SU-DHL-6 (cell line): ENCODE data around the gene POC1A.

Experiments used
- H2AFZ ChIP-seq: fragments of 200-600 bp; sonication (generic); 2 replicates; pipeline ENCODE4 v1.6.1; 2014; ENCODE audit warnings: low read depth, mild to moderate bottlenecking, moderate library complexity, mixed read lengths, antibody characterized with exemption, low read length; ENCODE audit not compliant: severe bottlenecking
- H3F3A ChIP-seq: fragments of 200-600 bp; shearing (Covaris generic); 2 replicates; pipeline ENCODE4 v1.6.0; 2016; ENCODE audit warnings: antibody characterized with exemption, mild to moderate bottlenecking; ENCODE audit not compliant: insufficient read depth
- H3K27ac ChIP-seq: fragments of 200-600 bp; sonication (generic); 2 replicates; pipeline ENCODE4 v1.5.1; 2016; ENCODE audit warnings: low read depth, mild to moderate bottlenecking, low read length, moderate library complexity, mixed read lengths
- H3K27me3 ChIP-seq: fragments of 200-600 bp; sonication (generic), shearing (Covaris generic); 2 replicates; pipeline ENCODE4 v1.6.0; 2014; ENCODE audit warnings: mild to moderate bottlenecking, low read length
- H3K36me3 ChIP-seq: fragments of 200-600 bp; sonication (generic); 2 replicates; pipeline ENCODE4 v1.6.1; 2014; ENCODE audit warnings: mild to moderate bottlenecking, low read length, mixed read lengths
- H3K4me2 ChIP-seq: fragments of 300-600, 200-600 bp; shearing (Covaris generic), sonication (generic); 2 replicates; pipeline ENCODE4 v1.6.0; 2014; ENCODE audit warnings: low read length, low read depth, mild to moderate bottlenecking; ENCODE audit not compliant: poor library complexity, severe bottlenecking
- H3K4me3 ChIP-seq: fragments of 200-600 bp; sonication (generic); 2 replicates; pipeline ENCODE4 v1.5.1; 2014; ENCODE audit warnings: antibody characterized with exemption, low read length, mild to moderate bottlenecking, mixed read lengths; ENCODE audit not compliant: insufficient read depth, poor library complexity, severe bottlenecking
- H3K79me2 ChIP-seq: fragments of 200-600 bp; sonication (generic); 2 replicates; pipeline ENCODE4 v1.6.1; 2014; ENCODE audit warnings: mild to moderate bottlenecking, low read length, moderate library complexity; ENCODE audit not compliant: insufficient read depth
- H3K9ac ChIP-seq: fragments of 200-600 bp; sonication (generic); 2 replicates; pipeline ENCODE4 v1.7.0; 2014; ENCODE audit warnings: mild to moderate bottlenecking, low read length
- H3K9me2 ChIP-seq: fragments of 200-600 bp; sonication (generic); replicated peaks from 2 replicates; pipeline ENCODE4 v1.6.1; 2014; ENCODE audit warnings: low read length; ENCODE audit not compliant: insufficient read depth
- H3K9me3 ChIP-seq: fragments of 200-600 bp; sonication (generic); 2 replicates; pipeline ENCODE4 v1.6.1; 2014; ENCODE audit warnings: low read length, mixed read lengths; ENCODE audit not compliant: insufficient read depth
- H4K20me1 ChIP-seq: fragments of 200-600 bp; sonication (generic); 2 replicates; pipeline ENCODE4 v1.6.1; 2014; ENCODE audit warnings: low read depth, mild to moderate bottlenecking, antibody characterized with exemption, low read length, moderate library complexity, mixed read lengths
- EZH2phosphoT487 ChIP-seq: fragments of 200-600 bp; sonication (generic), shearing (Covaris generic); conservative IDR thresholded peaks from 2 replicates; pipeline ENCODE4 v1.6.1; 2018; ENCODE audit warnings: mild to moderate bottlenecking, antibody characterized with exemption, low read length, moderate library complexity, mixed read lengths
- TF ChIP-seq, protein P1 (sequence below): fragments of 200-600 bp; sonication (generic); IDR thresholded peaks from one replicate; pipeline ENCODE4 v1.5.1; 2017; ENCODE audit warnings: antibody characterized with exemption, mild to moderate bottlenecking, low read length, moderate library complexity; ENCODE audit not compliant: insufficient read depth, poor library complexity, severe bottlenecking

The POC1A gene

DNA sequence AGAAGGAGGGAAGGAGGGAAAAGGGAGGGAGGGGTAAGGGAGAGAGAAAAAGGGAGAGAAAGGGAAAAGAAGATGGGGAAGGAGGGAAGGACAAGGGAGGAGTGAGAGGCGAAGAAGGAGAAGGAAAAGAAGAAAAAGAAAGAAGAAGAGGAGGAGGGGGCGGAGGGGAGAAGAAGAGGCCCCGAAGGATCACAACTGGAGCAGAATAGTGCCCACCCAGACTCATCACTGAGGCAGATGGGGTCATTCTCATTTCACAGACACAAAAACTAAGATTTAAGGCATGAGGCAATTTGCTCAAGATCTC lies 41.0 kb upstream of the POC1A start:
- Histone ChIP-seq H3K4me2 (no peak overlapping the region), H3K9me2 (no peaks in the 10 kb centered on the region), H3K9me3 (no peaks in the 10 kb centered on the region), H3K4me3 (no peak overlapping the region), H3F3A (no peaks in the 10 kb centered on the region), H2AFZ (no peak overlapping the region), H3K27me3 (no peaks in the 10 kb centered on the region), H3K79me2 (peaks cover 14% of the 10 kb centered on the region), H3K27ac (no peak overlapping the region), H3K9ac (no peak overlapping the region), H3K36me3 (no peaks in the 10 kb centered on the region), H4K20me1 (no peaks in the 10 kb centered on the region)
- TF ChIP-seq, protein P1, sequence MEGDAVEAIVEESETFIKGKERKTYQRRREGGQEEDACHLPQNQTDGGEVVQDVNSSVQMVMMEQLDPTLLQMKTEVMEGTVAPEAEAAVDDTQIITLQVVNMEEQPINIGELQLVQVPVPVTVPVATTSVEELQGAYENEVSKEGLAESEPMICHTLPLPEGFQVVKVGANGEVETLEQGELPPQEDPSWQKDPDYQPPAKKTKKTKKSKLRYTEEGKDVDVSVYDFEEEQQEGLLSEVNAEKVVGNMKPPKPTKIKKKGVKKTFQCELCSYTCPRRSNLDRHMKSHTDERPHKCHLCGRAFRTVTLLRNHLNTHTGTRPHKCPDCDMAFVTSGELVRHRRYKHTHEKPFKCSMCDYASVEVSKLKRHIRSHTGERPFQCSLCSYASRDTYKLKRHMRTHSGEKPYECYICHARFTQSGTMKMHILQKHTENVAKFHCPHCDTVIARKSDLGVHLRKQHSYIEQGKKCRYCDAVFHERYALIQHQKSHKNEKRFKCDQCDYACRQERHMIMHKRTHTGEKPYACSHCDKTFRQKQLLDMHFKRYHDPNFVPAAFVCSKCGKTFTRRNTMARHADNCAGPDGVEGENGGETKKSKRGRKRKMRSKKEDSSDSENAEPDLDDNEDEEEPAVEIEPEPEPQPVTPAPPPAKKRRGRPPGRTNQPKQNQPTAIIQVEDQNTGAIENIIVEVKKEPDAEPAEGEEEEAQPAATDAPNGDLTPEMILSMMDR, result no peak
- no peak for TF ChIP-seq EZH2phosphoT487

DNA sequence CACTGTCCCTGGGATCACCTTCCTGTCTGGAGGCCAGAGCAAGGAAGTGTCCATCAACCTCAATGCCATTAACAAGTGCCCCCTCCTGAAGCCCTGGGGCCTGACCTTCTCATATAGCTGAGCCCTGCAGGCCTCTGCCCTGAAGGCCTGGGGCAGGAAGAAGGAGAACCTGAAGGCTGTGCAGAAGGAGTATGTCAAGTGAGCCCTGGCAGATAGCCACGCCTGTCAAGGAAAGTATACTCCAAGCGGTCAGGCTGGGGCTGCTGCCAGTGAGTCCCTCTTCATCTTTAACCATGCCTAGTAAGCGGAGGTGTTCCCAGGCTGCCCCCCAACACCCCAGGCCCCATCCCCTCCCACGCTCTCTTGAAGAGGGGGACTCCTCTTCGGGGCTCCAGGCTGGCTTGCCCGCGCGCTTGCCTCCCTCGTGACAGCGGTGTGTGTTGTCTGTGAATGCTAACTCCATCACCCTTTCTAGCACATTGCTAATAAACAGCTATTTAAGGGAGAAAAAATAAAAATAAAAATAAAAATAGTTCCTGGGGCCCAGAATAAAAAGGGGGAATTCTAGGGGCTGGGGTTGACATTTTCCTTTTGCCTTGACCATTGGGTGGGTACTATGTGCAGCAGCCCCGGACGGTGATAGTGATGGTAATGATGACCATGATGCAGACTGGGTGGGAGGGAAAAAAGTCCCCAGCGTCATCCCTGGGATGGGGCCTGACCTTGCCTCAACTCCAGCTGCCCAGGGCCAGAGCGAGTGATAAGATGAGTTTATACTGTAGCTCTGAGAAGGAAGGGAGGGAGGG lies 40.5 kb upstream of the POC1A start:
- no peaks in the 10 kb centered on the region for H3K27me3 ChIP-seq
- H4K20me1 ChIP-seq, result no peaks in the 10 kb centered on the region
- no peak overlapping the region for H3K9ac ChIP-seq
- no peak overlapping the region for H3K4me3 ChIP-seq
- no peak overlapping the region for H2AFZ ChIP-seq
- TF ChIP-seq EZH2phosphoT487, result no peak
- TF ChIP-seq, protein P1, result no peak
- H3K9me2 ChIP-seq, result no peaks in the 10 kb centered on the region
- H3F3A ChIP-seq, result no peaks in the 10 kb centered on the region
- peaks cover 14% of the 10 kb centered on the region for H3K79me2 ChIP-seq
- no peak overlapping the region for H3K4me2 ChIP-seq
- H3K36me3 ChIP-seq, result no peaks in the 10 kb centered on the region
- no peaks in the 10 kb centered on the region for H3K9me3 ChIP-seq
- no peak overlapping the region for H3K27ac ChIP-seq

DNA sequence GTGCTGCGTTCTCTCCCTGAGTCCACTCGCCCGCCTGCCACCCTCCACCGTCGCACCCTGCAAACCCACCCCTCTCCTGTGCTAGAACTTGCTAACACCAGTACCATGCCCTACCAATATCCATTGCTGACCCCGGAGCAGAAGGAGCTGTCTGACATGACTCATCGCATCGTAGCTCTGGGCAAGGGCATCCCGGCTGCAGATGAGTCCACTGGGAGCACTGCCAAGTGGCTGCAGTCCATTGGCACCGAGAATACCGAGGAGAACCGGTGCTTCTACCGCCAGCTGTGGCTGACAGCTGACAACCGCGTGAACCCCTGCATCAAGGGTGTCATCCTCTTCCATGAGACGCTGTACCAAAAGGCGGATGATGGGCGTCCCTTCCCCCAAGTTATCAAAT lies 38.8 kb upstream of the POC1A start:
- H3K27me3 ChIP-seq, result no peaks in the 10 kb centered on the region
- no peak overlapping the region for H3K4me3 ChIP-seq
- H3K79me2 ChIP-seq, result peaks cover under 1% of the 10 kb centered on the region; the same call in 1 of the 2 replicates
- no peaks in the 10 kb centered on the region for H4K20me1 ChIP-seq
- H3K9me2 ChIP-seq, result no peaks in the 10 kb centered on the region
- no peak overlapping the region for H2AFZ ChIP-seq
- TF ChIP-seq EZH2phosphoT487, result no peak
- TF ChIP-seq, protein P1, result no peak
- H3K9ac ChIP-seq, result no peak overlapping the region
- H3K36me3 ChIP-seq, result no peaks in the 10 kb centered on the region
- no peaks in the 10 kb centered on the region for H3F3A ChIP-seq
- no peaks in the 10 kb centered on the region for H3K9me3 ChIP-seq
- no peak overlapping the region for H3K4me2 ChIP-seq
- H3K27ac ChIP-seq, result no peak overlapping the region
